CD4-positive, alpha-beta T cell (primary cell): ENCODE data around the gene SLC23A1. TPM values are rescaled to one million over a fixed set of nuclear protein-coding genes. Genes with fewer than 3 reads are reported as not detected.

Source experiments
- ATAC-seq: fragments of 200-7000 bp; cut with Tn5 transposase; one replicate; pipeline ENCODE4 v1.10.0; 2022; ENCODE audit warnings: mild to moderate bottlenecking; ENCODE audit not compliant: poor library complexity
- CTCF ChIA-PET: fragments of 350-600 bp; sonication (Branson Sonifier 250); formaldehyde crosslinking; loops from one replicate; lab custom pipeline; 2021; ENCODE audit warnings: antibody characterized with exemption, inconsistent platforms; lab: Charles Lee
- POLR2A ChIA-PET: fragments of 350-600 bp; sonication (Branson Sonifier 250); formaldehyde crosslinking; loops from one replicate; lab custom pipeline; 2021; ENCODE audit warnings: antibody characterized with exemption, inconsistent platforms; lab: Charles Lee
- DNase-seq, 14 experiments: peaks; one replicate each; pipeline ENCODE4 v3.0.0-alpha.2; 2013 to 2020; ENCODE audit warnings: mixed read lengths in 2 of 14
- H3K27ac ChIP-seq, 2 donors: one replicate each; pipeline versions ENCODE4 v1.5.1 to v1.7.0; 2013; ENCODE audit warnings: low read length in 2 of 2, low read depth in 1 of 2, mild to moderate bottlenecking in 1 of 2
- H3K27me3 ChIP-seq, 2 experiments: 1 replicate in 1 of 2; 2 replicates in 1 of 2; pipeline versions ENCODE4 v1.6.1 to v1.7.0; 2013; ENCODE audit warnings: low read length in 2 of 2, control low read depth in 1 of 2, mild to moderate bottlenecking in 1 of 2, moderate library complexity in 1 of 2; ENCODE audit not compliant: insufficient read depth in 2 of 2, control insufficient read depth in 1 of 2
- H3K36me3 ChIP-seq: one replicate; pipeline ENCODE4 v1.6.1; 2013; ENCODE audit warnings: low read length, control low read depth; ENCODE audit not compliant: insufficient read depth
- H3K4me1 ChIP-seq: one replicate; pipeline ENCODE4 v1.6.1; 2013; ENCODE audit warnings: low read length, control low read depth; ENCODE audit not compliant: insufficient read depth
- H3K4me3 ChIP-seq: one replicate; pipeline ENCODE4 v1.5.1; 2013; ENCODE audit warnings: mild to moderate bottlenecking, low read length, moderate library complexity
- H3K9me3 ChIP-seq, 2 experiments: 1 replicate in 1 of 2; 2 replicates in 1 of 2; pipeline versions ENCODE4 v1.6.1 to v1.7.0; 2013; ENCODE audit warnings: low read length in 2 of 2, mild to moderate bottlenecking in 2 of 2, control low read depth in 1 of 2, moderate library complexity in 1 of 2; ENCODE audit not compliant: control insufficient read depth in 1 of 2, insufficient read depth in 1 of 2
- H3K27ac Mint-ChIP-seq: one replicate; pipeline ENCODE4 v1.8.0; 2020; ENCODE audit warnings: mixed read lengths
- H3K27me3 Mint-ChIP-seq: one replicate; pipeline ENCODE4 v1.8.0; 2021; ENCODE audit warnings: mixed read lengths
- H3K36me3 Mint-ChIP-seq: one replicate; pipeline ENCODE4 v1.8.0; 2021; ENCODE audit warnings: low read depth, mixed read lengths
- H3K4me1 Mint-ChIP-seq: one replicate; pipeline ENCODE4 v1.8.0; 2021; ENCODE audit warnings: low read depth, mixed read lengths
- H3K4me3 Mint-ChIP-seq: one replicate; pipeline ENCODE4 v1.8.0; 2020; ENCODE audit warnings: mild to moderate bottlenecking, mixed read lengths
- H3K9me3 Mint-ChIP-seq: one replicate; pipeline ENCODE4 v1.8.0; 2020; ENCODE audit warnings: mixed read lengths
- intact Hi-C, 2 experiments: fragments of 100-400 bp; cut with DNase I in 1 of 2; cut with micrococcal nuclease in 1 of 2; formaldehyde crosslinking; loops; one replicate each; pipeline versions ENCODE4 v1.15.1 to v1.9.0; 2023 to 2025; cut with DNase I, micrococcal nuclease
- total RNA-seq, 174 experiments: library from RNA in 2 of 174; stranded (reverse) in 2 of 174; gene quantifications; one replicate each; pipeline ENCODE4 v1.2.3 and lab custom pipeline; 2021 to 2026
- TF ChIP-seq, protein P1 (sequence below): fragments of 200-600 bp; IDR thresholded peaks from one replicate; pipeline ENCODE4 v1.8.0; 2022; ENCODE audit warnings: antibody characterized with exemption, mild to moderate bottlenecking

Gene SLC23A1
- total RNA-seq, 2 experiments from 2014 or later = not detected

DNA sequence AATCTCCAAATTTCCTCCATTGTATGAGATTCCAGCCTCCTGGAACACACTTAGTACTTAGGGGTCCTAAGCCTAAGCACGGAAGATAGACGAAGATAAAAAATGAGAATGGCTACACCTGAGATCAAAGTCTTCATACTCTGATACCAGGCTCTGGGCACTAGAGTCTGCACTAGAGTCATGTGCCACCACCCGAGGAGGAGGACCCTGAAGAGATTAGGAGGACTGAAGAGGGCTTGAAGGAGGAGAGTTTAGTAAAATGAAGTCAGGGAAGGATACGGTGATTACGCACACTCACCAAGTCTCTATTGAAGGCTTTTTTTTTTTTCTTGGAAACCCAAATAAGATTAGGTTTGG is 21.4 kb upstream of the SLC23A1 start:
- Histone ChIP-seq H3K36me3 (peaks cover 4% of the 10 kb centered on the region), H3K4me3 (peak overlapping the region; percentile 71), H3K9me3 (no peaks in the 10 kb centered on the region), H3K4me1 (peaks cover 21% of the 10 kb centered on the region), H3K27ac (peak overlapping the region; percentile 74 to 97), H3K27me3 (no peaks in the 10 kb centered on the region)
- H3K27me3 Mint-ChIP-seq = no peaks in the 10 kb centered on the region
- DNase-seq (peak in 1 of 14 experiments; percentile 46), ATAC-seq (no peak)
- ChIA-PET POLR2A (interaction anchor here (0.8 to 3.0 kb wide), 16 partner anchors 10 to 206 kb away, joined by 3 to 29 read pairs (median 5); partner anchors contain the start of genes DNAJC18, MATR3, MZB1 and PAIP2), CTCF (interaction anchor here (0.7 to 2.7 kb wide), 5 partner anchors 10 to 63 kb away, joined by 3 to 14 read pairs (median 8); partner anchors contain the start of gene PAIP2)
- TF ChIP-seq, protein P1, sequence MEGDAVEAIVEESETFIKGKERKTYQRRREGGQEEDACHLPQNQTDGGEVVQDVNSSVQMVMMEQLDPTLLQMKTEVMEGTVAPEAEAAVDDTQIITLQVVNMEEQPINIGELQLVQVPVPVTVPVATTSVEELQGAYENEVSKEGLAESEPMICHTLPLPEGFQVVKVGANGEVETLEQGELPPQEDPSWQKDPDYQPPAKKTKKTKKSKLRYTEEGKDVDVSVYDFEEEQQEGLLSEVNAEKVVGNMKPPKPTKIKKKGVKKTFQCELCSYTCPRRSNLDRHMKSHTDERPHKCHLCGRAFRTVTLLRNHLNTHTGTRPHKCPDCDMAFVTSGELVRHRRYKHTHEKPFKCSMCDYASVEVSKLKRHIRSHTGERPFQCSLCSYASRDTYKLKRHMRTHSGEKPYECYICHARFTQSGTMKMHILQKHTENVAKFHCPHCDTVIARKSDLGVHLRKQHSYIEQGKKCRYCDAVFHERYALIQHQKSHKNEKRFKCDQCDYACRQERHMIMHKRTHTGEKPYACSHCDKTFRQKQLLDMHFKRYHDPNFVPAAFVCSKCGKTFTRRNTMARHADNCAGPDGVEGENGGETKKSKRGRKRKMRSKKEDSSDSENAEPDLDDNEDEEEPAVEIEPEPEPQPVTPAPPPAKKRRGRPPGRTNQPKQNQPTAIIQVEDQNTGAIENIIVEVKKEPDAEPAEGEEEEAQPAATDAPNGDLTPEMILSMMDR = no peak
- no peaks in the 10 kb centered on the region for H3K9me3 Mint-ChIP-seq
- intact Hi-C loops = loop anchor here in 1 of 2 experiments (2.0 to 10.0 kb wide), 8 partner anchors 34 to 1070 kb away; partner anchors contain the start of genes CDC25C, CYSTM1, DNAJC18 and EGR1
- peak overlapping the region; percentile 94 for H3K27ac Mint-ChIP-seq
- peaks cover 5% of the 10 kb centered on the region for H3K36me3 Mint-ChIP-seq
- H3K4me1 Mint-ChIP-seq = peaks cover 35% of the 10 kb centered on the region
- H3K4me3 Mint-ChIP-seq = peak overlapping the region; percentile 92

DNA sequence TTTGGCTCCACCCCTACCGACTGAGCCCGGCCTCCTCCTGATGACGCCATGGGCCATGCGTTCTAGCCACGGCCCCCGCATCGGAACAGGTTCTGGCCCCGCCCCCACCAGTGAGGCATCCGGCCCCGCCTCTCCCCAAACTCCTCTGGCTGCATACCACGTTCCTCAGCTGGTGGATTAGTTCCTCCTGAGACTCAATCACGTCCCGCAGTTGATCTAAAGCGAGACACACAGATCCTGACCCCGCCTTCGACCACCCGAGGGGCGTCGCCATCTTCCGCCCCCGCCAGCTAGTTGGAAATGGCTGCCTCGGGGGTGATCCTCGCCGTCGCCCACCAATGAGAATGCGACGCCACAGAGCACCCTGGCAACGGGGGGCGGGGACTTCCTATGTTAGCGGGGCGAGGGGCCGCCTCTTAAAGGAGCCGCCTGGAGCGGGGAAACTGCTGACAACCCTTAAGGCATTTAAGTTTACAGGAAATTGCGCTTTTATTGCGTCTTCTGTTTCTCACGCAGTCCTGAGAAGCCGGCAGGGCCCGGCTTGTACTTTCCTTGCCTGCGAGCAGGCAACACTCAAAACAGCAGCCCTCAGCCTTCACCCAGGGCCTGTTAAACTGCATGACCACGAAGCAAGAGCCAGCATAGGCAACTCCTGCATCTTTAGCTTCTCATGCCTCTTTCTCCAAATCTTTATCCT is 20.8 kb upstream of the SLC23A1 start, which contains the start of gene SPATA24:
Gene SPATA24 (minus strand): TSS at position 303 of the 697 bp plus-strand sequence. CDS start 29 bp downstream, at position 274.
- peak within 1 kb of the TSS; percentile 92 for H3K4me3 Mint-ChIP-seq
- Histone ChIP-seq H3K27me3 (no peaks in the 10 kb centered on the region), H3K36me3 (peaks cover 4% of the 10 kb centered on the region), H3K9me3 (no peaks in the 10 kb centered on the region), H3K4me1 (peaks cover 21% of the 10 kb centered on the region), H3K27ac (peak within 1 kb of the TSS; percentile 74 to 97), H3K4me3 (peak within 1 kb of the TSS; percentile 71)
- H3K36me3 Mint-ChIP-seq = peaks cover 5% of the 10 kb centered on the region
- POLR2A ChIA-PET = interaction anchor here (0.6 to 3.0 kb wide), 21 partner anchors 10 to 861 kb away, joined by 3 to 29 read pairs (median 5); partner anchors contain the start of genes DNAJC18, ETF1, MATR3 and MZB1
- peaks cover 35% of the 10 kb centered on the region for H3K4me1 Mint-ChIP-seq
- H3K27me3 Mint-ChIP-seq = no peaks in the 10 kb centered on the region
- H3K9me3 Mint-ChIP-seq = no peaks in the 10 kb centered on the region
- intact Hi-C loops = loop anchor here in 1 of 2 experiments (2.0 to 10.0 kb wide), 9 partner anchors 35 to 1069 kb away; partner anchors contain the start of genes CDC25C, CYSTM1, DNAJC18 and EGR1
- DNase-seq = peak; percentile 95 to 99 (median 98)
- peak; percentile 85 for ATAC-seq
- CTCF ChIA-PET = interaction anchor here (0.7 to 2.7 kb wide), 6 partner anchors 10 to 62 kb away, joined by 3 to 14 read pairs (median 6); partner anchors contain the start of gene PAIP2
- TF ChIP-seq, protein P1 = no peak
- peak within 1 kb of the TSS; percentile 94 for H3K27ac Mint-ChIP-seq

DNA sequence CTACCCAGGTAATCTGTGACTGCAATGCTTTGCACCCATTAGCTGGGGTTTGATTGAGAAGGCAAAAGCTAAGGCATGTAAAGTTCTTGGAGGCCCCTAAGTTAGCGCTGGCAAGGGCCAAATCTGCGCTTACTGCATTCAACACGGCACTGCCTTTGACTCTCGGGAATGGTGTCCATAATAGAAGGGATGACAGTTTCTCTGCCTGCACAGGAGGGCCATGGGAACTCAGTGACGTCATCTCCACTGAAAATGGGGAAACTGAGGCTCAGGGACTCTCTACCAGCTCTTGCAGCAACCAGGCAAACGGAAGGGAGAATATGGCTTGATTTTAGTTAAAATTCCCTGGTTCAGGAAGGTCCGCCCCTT is 20.3 kb upstream of the SLC23A1 start:
- peak overlapping the region; percentile 92 for H3K4me3 Mint-ChIP-seq
- DNase-seq (no peak), ATAC-seq (no peak)
- intact Hi-C loops = loop anchor here in 1 of 2 experiments (2.0 to 10.0 kb wide), 8 partner anchors 61 to 1069 kb away; partner anchors contain the start of genes CDC25C, CYSTM1, EGR1 and FAM53C
- peak overlapping the region; percentile 71 for H3K4me3 ChIP-seq
- H3K4me1 ChIP-seq = peaks cover 21% of the 10 kb centered on the region
- H3K27me3 Mint-ChIP-seq = no peaks in the 10 kb centered on the region
- H3K27ac Mint-ChIP-seq = peak overlapping the region; percentile 94
- no peaks in the 10 kb centered on the region for H3K9me3 Mint-ChIP-seq
- H3K27me3 ChIP-seq = no peaks in the 10 kb centered on the region
- H3K36me3 Mint-ChIP-seq = peaks cover 5% of the 10 kb centered on the region
- H3K27ac ChIP-seq = peak overlapping the region; percentile 74 to 97
- H3K4me1 Mint-ChIP-seq = peaks cover 35% of the 10 kb centered on the region
- POLR2A ChIA-PET = interaction anchor here (0.6 to 3.0 kb wide), 19 partner anchors 10 to 861 kb away, joined by 3 to 29 read pairs (median 5); partner anchors contain the start of genes DNAJC18, ETF1, MATR3 and MZB1
- CTCF ChIA-PET = interaction anchor here (0.7 to 2.7 kb wide), 6 partner anchors 9 to 62 kb away, joined by 3 to 14 read pairs (median 6); partner anchors contain the start of genes PAIP2 and PROB1
- H3K36me3 ChIP-seq = peaks cover 4% of the 10 kb centered on the region
- TF ChIP-seq, protein P1 = no peak
- no peaks in the 10 kb centered on the region for H3K9me3 ChIP-seq
